Keratinocyte (primary cell): Measurements from ENCODE around the gene PLAC9.

Experiments used
- CTCF ChIP-seq, 3 experiments: IDR thresholded peaks in 1 of 3; conservative IDR thresholded peaks in 1 of 3; optimal IDR thresholded peaks in 1 of 3; 2 replicates in 2 of 3; 3 replicates in 1 of 3; pipeline versions ENCODE3 to v1.5.1; 2011; ENCODE audit warnings: low read length in 3 of 3, mild to moderate bottlenecking in 3 of 3, moderate library complexity in 2 of 3, control low read depth in 1 of 3, inconsistent platforms in 1 of 3; ENCODE audit not compliant: insufficient read depth in 2 of 3; ENCODE audit errors: extremely low read depth in 1 of 3
- EZH2 ChIP-seq: IDR thresholded peaks from one replicate; pipeline ENCODE4 v1.6.1; 2012; ENCODE audit warnings: inconsistent platforms, mild to moderate bottlenecking, low read length, moderate library complexity

- TF ChIP-seq EZH2 (no peak), CTCF (optimal IDR thresholded peaks at IDR 0.05 in 1 of 3, IDR thresholded peaks at IDR 0.05 in 1 of 3, conservative IDR thresholded peaks at IDR 0.05 in 1 of 3; ENCODE audit: extremely low read depth in 1 of 3, insufficient read depth in 2 of 3, low read length in 3 of 3) (no peak)
Observed at GRCh38 chr10:80192553-80192952, 60.0 kb downstream of the PLAC9 start.
